Gastroesophageal sphincter (tissue), 4 donors: Measurements from ENCODE around the gene SPATA9. TPM values are rescaled to one million over a fixed set of nuclear protein-coding genes. Genes with fewer than 3 reads are reported as not detected.

Experiments
- ATAC-seq: fragments of 150-250 bp; one replicate; pipeline ENCODE4 v1.9.1; 2016; ENCODE audit warnings: mild to moderate bottlenecking, moderate library complexity
- H3K27ac ChIP-seq, 4 donors: fragments of 200-600 bp; sonication (generic) in 3 of 4; 1 replicate in 3 of 4; 2 replicates in 1 of 4; pipeline ENCODE4 v1.5.1; 2016 to 2019
- H3K27me3 ChIP-seq: fragments of 200-600 bp; sonication (generic); one replicate; pipeline ENCODE4 v1.5.1; 2019
- H3K36me3 ChIP-seq, 2 donors: fragments of 200-600 bp; sonication (generic); one replicate each; pipeline ENCODE4 v1.5.1; 2019; ENCODE audit warnings: control low read depth in 1 of 2
- H3K4me1 ChIP-seq, 3 donors: fragments of 200-600 bp; sonication (generic); 1 replicate in 2 of 3; 2 replicates in 1 of 3; pipeline ENCODE4 v1.5.1; 2016 to 2019; ENCODE audit warnings: control low read depth in 2 of 3
- H3K4me3 ChIP-seq, 2 donors: fragments of 200-600 bp; sonication (generic); one replicate each; pipeline ENCODE4 v1.5.1; 2019; ENCODE audit warnings: mild to moderate bottlenecking in 1 of 2, moderate library complexity in 1 of 2
- H3K9me3 ChIP-seq, 3 donors: fragments of 200-600 bp; sonication (generic); one replicate each; pipeline ENCODE4 v1.5.1; 2017 to 2019; ENCODE audit warnings: control low read depth in 2 of 3
- CTCF ChIP-seq, 4 experiments: fragments of 200-600 bp in 2 of 4; fragments of 450-650 bp in 2 of 4; sonication (generic) in 1 of 4; IDR thresholded peaks; one replicate each; pipeline ENCODE4 v1.5.1; 2017 to 2019; ENCODE audit warnings: antibody characterized with exemption in 4 of 4, mild to moderate bottlenecking in 2 of 4, moderate library complexity in 2 of 4
- EP300 ChIP-seq: sonication (generic); formaldehyde crosslinking; IDR thresholded peaks from one replicate; pipeline ENCODE4 v1.6.1; 2017; ENCODE audit warnings: antibody characterized with exemption, mild to moderate bottlenecking
- POLR2A ChIP-seq, 2 donors: fragments of 450-650 bp; IDR thresholded peaks; one replicate each; pipeline ENCODE4 v1.6.1; 2017; ENCODE audit warnings: antibody characterized with exemption in 2 of 2, mild to moderate bottlenecking in 2 of 2, moderate library complexity in 1 of 2
- POLR2AphosphoS5 ChIP-seq: sonication (generic); formaldehyde crosslinking; IDR thresholded peaks from one replicate; pipeline ENCODE4 v1.6.1; 2017; ENCODE audit warnings: antibody characterized with exemption
- WGBS, 2 donors: methylation state at CpG; one replicate each; pipeline ENCODE4 v1.1.5; 2018; ENCODE audit warnings: low coverage in 1 of 2; 5-methylcytosine and 5-hydroxymethylcytosine counted together
- total RNA-seq, 4 donors: library from RNA; depleted of rRNA; stranded (reverse); fragments of >200 nt; gene quantifications; one replicate each; pipeline ENCODE4 v1.1.0, GENCODE V29; 2016

The SPATA9 gene
- total RNA-seq, 4 donors from 2014 or later: 0.27 TPM; not detected in 3

DNA sequence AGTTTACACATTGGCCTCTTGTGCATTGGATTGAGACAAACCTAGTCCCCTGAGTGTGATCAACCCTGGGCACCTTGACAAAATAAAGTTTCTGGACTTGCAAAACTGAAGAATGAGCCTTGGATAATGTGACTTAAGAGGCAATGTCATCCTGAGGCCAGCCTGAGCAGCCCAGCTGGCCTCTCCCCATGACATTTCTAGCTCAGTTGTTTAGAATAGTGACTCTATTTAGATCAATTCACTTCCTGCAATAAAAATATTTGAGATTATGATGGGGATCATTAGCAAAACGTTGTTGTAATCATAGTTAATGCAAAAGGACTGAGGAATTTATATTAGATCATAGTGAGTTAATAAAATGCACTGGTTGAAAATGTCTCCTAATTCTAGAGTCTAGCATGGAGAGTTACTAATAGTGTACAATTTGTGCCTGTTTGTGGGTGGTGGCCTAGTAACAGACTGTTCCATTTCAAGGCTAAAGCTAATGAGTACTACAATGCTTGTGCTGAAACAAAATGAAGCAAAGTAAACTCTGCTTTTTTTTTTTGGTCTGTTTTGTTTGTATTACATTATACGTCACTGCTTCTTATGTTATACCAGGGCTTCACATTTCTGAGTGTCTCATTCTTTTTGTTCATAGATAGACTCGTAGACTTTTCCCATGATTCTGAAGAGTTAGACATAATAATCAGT, 37.4 kb upstream of the SPATA9 start:
- Histone ChIP-seq H3K4me3 (no peak overlapping the region), H3K27ac (peak overlapping the region in 3 of 4 donors; percentile 29 to 60 (median 58)), H3K27me3 (no peaks in the 10 kb centered on the region), H3K36me3 (no peaks in the 10 kb centered on the region), H3K9me3 (no peaks in the 10 kb centered on the region), H3K4me1 (peaks cover 0 to 32% (median 2%) of the 10 kb centered on the region in 3 donors)
- peak; percentile 64 for ATAC-seq
- no peak for TF ChIP-seq CTCF (IDR thresholded peaks at IDR 0.05)
- no peak for TF ChIP-seq POLR2AphosphoS5
- no peak for TF ChIP-seq POLR2A (IDR thresholded peaks at IDR 0.05)
- 37 to 43% methylated on average over 3 of the region's 3 CpGs for WGBS, 2 donors

GRCh38 chr5:95718738-95719137, 35.9 kb upstream of the SPATA9 start:
- Histone ChIP-seq H3K36me3 (no peaks in the 10 kb centered on the region), H3K27ac (no peak overlapping the region), H3K4me3 (no peak overlapping the region), H3K9me3 (no peaks in the 10 kb centered on the region), H3K27me3 (no peaks in the 10 kb centered on the region), H3K4me1 (peaks cover 0 to 32% (median 2%) of the 10 kb centered on the region in 3 donors)
- no peak for TF ChIP-seq EP300
- TF ChIP-seq CTCF (IDR thresholded peaks at IDR 0.05): no peak
- TF ChIP-seq POLR2AphosphoS5: no peak
- no peak for TF ChIP-seq POLR2A (IDR thresholded peaks at IDR 0.05)
- 80 to 82% methylated on average over 2 of the region's 2 CpGs for WGBS, 2 donors
- ATAC-seq: no peak

GRCh38 chr5:95718203-95718602, 35.4 kb upstream of the SPATA9 start:
- WGBS, 2 donors: 71 to 72% methylated on average over 2 of the region's 2 CpGs
- no peaks in the 10 kb centered on the region for H3K9me3 ChIP-seq
- no peak for TF ChIP-seq EP300
- no peak for TF ChIP-seq POLR2AphosphoS5
- TF ChIP-seq POLR2A (IDR thresholded peaks at IDR 0.05): no peak
- no peak for TF ChIP-seq CTCF (IDR thresholded peaks at IDR 0.05)
- no peak for ATAC-seq
- H3K27ac ChIP-seq: no peak overlapping the region
- peaks cover 0 to 32% (median 2%) of the 10 kb centered on the region in 3 donors for H3K4me1 ChIP-seq
- no peaks in the 10 kb centered on the region for H3K36me3 ChIP-seq
- no peak overlapping the region for H3K4me3 ChIP-seq
- no peaks in the 10 kb centered on the region for H3K27me3 ChIP-seq

DNA sequence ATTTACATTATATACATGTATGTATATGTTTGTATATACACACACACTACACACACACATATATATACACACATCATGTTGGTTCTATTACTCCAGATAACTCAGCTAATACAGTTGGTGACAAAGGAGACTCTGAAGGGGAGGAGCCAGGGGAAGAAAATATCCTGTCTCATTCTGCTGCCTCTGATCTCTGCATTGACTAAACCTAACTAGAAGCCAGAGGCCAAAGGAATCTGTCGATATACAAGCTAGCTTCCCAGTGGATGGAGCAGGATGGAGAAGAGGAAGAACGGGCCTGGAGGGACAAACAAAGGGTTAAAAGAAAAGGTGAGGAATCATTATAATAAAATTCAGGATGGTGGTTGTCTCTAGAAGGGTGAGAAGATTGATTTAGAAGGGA, 34.6 kb upstream of the SPATA9 start:
- Histone ChIP-seq H3K4me3 (no peak overlapping the region), H3K9me3 (no peaks in the 10 kb centered on the region), H3K4me1 (peaks cover 0 to 30% (median 2%) of the 10 kb centered on the region in 3 donors), H3K27ac (no peak overlapping the region), H3K36me3 (no peaks in the 10 kb centered on the region), H3K27me3 (no peaks in the 10 kb centered on the region)
- 79 to 80% methylated on average over 2 of the region's 2 CpGs for WGBS, 2 donors
- TF ChIP-seq CTCF (IDR thresholded peaks at IDR 0.05) (no peak), POLR2AphosphoS5 (no peak), POLR2A (IDR thresholded peaks at IDR 0.05) (no peak), EP300 (no peak)
- no peak for ATAC-seq

DNA sequence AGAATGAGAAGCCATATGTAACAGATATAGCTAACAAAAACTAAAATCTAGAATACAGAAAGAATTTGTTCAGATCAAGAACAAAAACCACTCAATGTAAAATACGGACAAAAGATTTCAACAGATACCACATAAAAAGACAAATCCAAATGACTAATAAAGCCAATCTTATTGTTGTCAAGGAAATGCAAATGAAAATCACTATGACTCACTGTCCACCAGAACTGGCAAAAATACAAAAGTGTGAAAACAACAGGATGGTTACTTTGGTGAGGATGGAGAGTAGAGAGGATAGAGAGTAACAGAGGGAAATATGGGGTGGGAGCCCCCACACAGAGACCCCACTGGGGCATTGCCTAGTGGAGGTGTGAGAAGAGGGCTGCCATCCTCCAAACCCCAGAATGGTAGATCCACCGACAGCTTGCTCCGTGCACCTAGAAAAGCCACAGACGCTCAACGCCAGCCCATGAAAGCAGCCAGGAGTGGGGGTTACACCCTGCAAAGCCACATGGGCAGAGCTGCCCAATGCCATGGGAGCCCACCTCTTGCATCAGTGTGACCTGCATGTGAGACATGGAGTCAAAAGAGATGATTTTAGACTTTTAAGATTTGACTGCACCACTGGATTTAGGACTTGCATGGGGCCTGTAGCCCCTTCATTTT, 33.1 kb upstream of the SPATA9 start:
- TF ChIP-seq POLR2AphosphoS5 (no peak), POLR2A (IDR thresholded peaks at IDR 0.05) (no peak), EP300 (no peak), CTCF (IDR thresholded peaks at IDR 0.05) (no peak)
- H3K27ac ChIP-seq: no peak overlapping the region
- H3K9me3 ChIP-seq: no peaks in the 10 kb centered on the region
- H3K36me3 ChIP-seq: no peaks in the 10 kb centered on the region
- H3K27me3 ChIP-seq: no peaks in the 10 kb centered on the region
- H3K4me1 ChIP-seq: peaks cover 0 to 15% (median 2%) of the 10 kb centered on the region in 3 donors
- ATAC-seq: no peak
- H3K4me3 ChIP-seq: no peak overlapping the region
- 45 to 93% methylated on average over 1 to 5 of the region's 5 CpGs for WGBS, 2 donors
